H1 (cell line): ENCODE data around the gene ABCA13. TPM values are rescaled to one million over a fixed set of nuclear protein-coding genes. Genes with fewer than 3 reads are reported as not detected.

Source experiments
- CTCF ChIA-PET: fragments of 300-600 bp; sonication (Branson Sonifier 250); formaldehyde crosslinking; loops from one replicate; lab custom pipeline; 2021; ENCODE audit not compliant: partially characterized antibody; lab: Charles Lee
- POLR2A ChIA-PET: fragments of 300-600 bp; sonication (Branson Sonifier 250); formaldehyde crosslinking; loops from one replicate; lab custom pipeline; 2021; ENCODE audit warnings: inconsistent platforms; ENCODE audit not compliant: partially characterized antibody; lab: Charles Lee
- DNase-seq, 2 experiments: peaks; one replicate each; pipeline versions ENCODE4 v3.0.0 to v3.0.0-alpha.2; 2010 to 2022; ENCODE audit warnings: low spot score in 2 of 2, low read depth in 1 of 2, mixed read lengths in 1 of 2
- FAIRE-seq: peaks from 2 replicates; lab custom pipeline; 2011; peaks lifted over from hg19 to GRCh38; lab: Jason Lieb, UNC
- H2AFZ ChIP-seq: 2 replicates; pipeline ENCODE4 v1.8.1; 2012; ENCODE audit warnings: low read length, inconsistent platforms
- H2AK5ac ChIP-seq: 2 replicates; pipeline ENCODE4 v1.6.1; 2013; ENCODE audit warnings: low read depth, low read length
- H2BK120ac ChIP-seq: replicated peaks from 2 replicates; pipeline ENCODE3; 2013; ENCODE audit warnings: low read depth, low read length, inconsistent platforms
- H2BK12ac ChIP-seq: 2 replicates; pipeline ENCODE4 v1.6.1; 2013; ENCODE audit warnings: low read depth, low read length
- H2BK15ac ChIP-seq: 2 replicates; pipeline ENCODE4 v1.6.1; 2013; ENCODE audit warnings: low read length
- H2BK20ac ChIP-seq: 2 replicates; pipeline ENCODE4 v1.6.1; 2013; ENCODE audit warnings: low read length
- H2BK5ac ChIP-seq: 2 replicates; pipeline ENCODE4 v1.6.1; 2013; ENCODE audit warnings: low read depth, low read length
- H3K14ac ChIP-seq: 2 replicates; pipeline ENCODE4 v1.6.1; 2013; ENCODE audit warnings: inconsistent platforms; ENCODE audit not compliant: insufficient read length
- H3K18ac ChIP-seq: 2 replicates; pipeline ENCODE4 v1.6.1; 2013; ENCODE audit warnings: low read length; ENCODE audit errors: extremely low read depth
- H3K23ac ChIP-seq: 2 replicates; pipeline ENCODE4 v1.6.1; 2013; ENCODE audit warnings: inconsistent platforms; ENCODE audit not compliant: insufficient read length
- H3K23me2 ChIP-seq: 2 replicates; pipeline ENCODE4 v1.6.1; 2013; ENCODE audit warnings: low read depth, low read length
- H3K27ac ChIP-seq: 2 replicates; pipeline ENCODE4 v1.6.1; 2011; ENCODE audit warnings: low read depth, low read length, inconsistent platforms
- H3K27me3 ChIP-seq, 4 experiments: replicated peaks in 1 of 4; 1 replicate in 1 of 4; 2 replicates in 3 of 4; pipeline versions ENCODE4 v1.6.1 to v1.8.1; 2011 to 2013; ENCODE audit warnings: low read length in 3 of 4, mild to moderate bottlenecking in 3 of 4, inconsistent platforms in 2 of 4, mixed read lengths in 2 of 4, moderate library complexity in 1 of 4; ENCODE audit not compliant: control insufficient read depth in 3 of 4, insufficient read depth in 3 of 4; ENCODE audit errors: extremely low read depth in 1 of 4
- H3K36me3 ChIP-seq, 4 experiments: 2 replicates each; pipeline versions ENCODE4 v1.6.1 to v1.8.1; 2011 to 2013; ENCODE audit warnings: mild to moderate bottlenecking in 4 of 4, low read length in 3 of 4, moderate library complexity in 2 of 4, control low read depth in 1 of 4, inconsistent platforms in 1 of 4; ENCODE audit not compliant: insufficient read depth in 4 of 4, control insufficient read depth in 2 of 4
- H3K4ac ChIP-seq: replicated peaks from 2 replicates; pipeline ENCODE3; 2013; ENCODE audit warnings: low read length, low read depth, mixed read lengths, inconsistent platforms; ENCODE audit not compliant: insufficient read length
- H3K4me1 ChIP-seq, 4 experiments: replicated peaks in 1 of 4; 1 replicate in 1 of 4; 2 replicates in 3 of 4; pipeline versions ENCODE4 v1.6.1 to v1.8.1; 2011 to 2013; ENCODE audit warnings: low read length in 3 of 4, inconsistent platforms in 2 of 4, mixed read lengths in 1 of 4; ENCODE audit not compliant: insufficient read depth in 4 of 4, control insufficient read depth in 3 of 4
- H3K4me2 ChIP-seq, 2 experiments: 2 replicates each; pipeline versions ENCODE4 v1.6.1 to v1.8.1; 2011 to 2013; ENCODE audit warnings: low read depth in 2 of 2, low read length in 2 of 2, control low read depth in 1 of 2, inconsistent platforms in 1 of 2, mild to moderate bottlenecking in 1 of 2; ENCODE audit not compliant: insufficient read depth in 1 of 2
- H3K4me3 ChIP-seq, 4 experiments: fragments of 200-600, 300-600 bp in 1 of 4; sonication (generic), shearing (Covaris generic), sonication (Bioruptor Twin) in 1 of 4; 2 replicates each; pipeline versions ENCODE4 v1.5.1 to v1.8.1; 2011 to 2016; ENCODE audit warnings: low read length in 4 of 4, low read depth in 3 of 4, control low read depth in 2 of 4, inconsistent platforms in 2 of 4, mild to moderate bottlenecking in 2 of 4, mixed read lengths in 1 of 4, moderate library complexity in 1 of 4; ENCODE audit not compliant: insufficient read depth in 2 of 4; ENCODE audit errors: extremely low read depth in 1 of 4
- H3K56ac ChIP-seq: replicated peaks from 2 replicates; pipeline ENCODE3; 2013; ENCODE audit warnings: low read depth, mild to moderate bottlenecking, mixed read lengths, low read length, inconsistent platforms; ENCODE audit not compliant: insufficient read length
- H3K79me1 ChIP-seq: 2 replicates; pipeline ENCODE4 v1.6.1; 2013; ENCODE audit warnings: low read depth, low read length, control low read depth
- H3K79me2 ChIP-seq, 2 experiments: 2 replicates each; pipeline versions ENCODE4 v1.6.1 to v1.8.1; 2012 to 2013; ENCODE audit warnings: low read length in 2 of 2, mild to moderate bottlenecking in 2 of 2, inconsistent platforms in 1 of 2; ENCODE audit not compliant: insufficient read depth in 2 of 2, control insufficient read depth in 1 of 2
- H3K9ac ChIP-seq, 4 experiments: replicated peaks in 1 of 4; 1 replicate in 1 of 4; 2 replicates in 3 of 4; pipeline versions ENCODE4 v1.6.1 to v1.8.1; 2011 to 2013; ENCODE audit warnings: low read depth in 3 of 4, low read length in 3 of 4, control low read depth in 2 of 4, mild to moderate bottlenecking in 2 of 4, moderate library complexity in 2 of 4, inconsistent platforms in 1 of 4; ENCODE audit errors: extremely low read depth in 1 of 4
- H3K9me3 ChIP-seq, 2 experiments: 2 replicates each; pipeline versions ENCODE4 v1.6.1 to v1.8.1; 2012 to 2013; ENCODE audit warnings: mild to moderate bottlenecking in 2 of 2, moderate library complexity in 2 of 2, control low read depth in 1 of 2, inconsistent platforms in 1 of 2, low read depth in 1 of 2, low read length in 1 of 2, mixed read lengths in 1 of 2; ENCODE audit not compliant: insufficient read depth in 2 of 2
- H4K20me1 ChIP-seq, 2 experiments: replicated peaks in 1 of 2; 2 replicates each; pipeline versions ENCODE3 to v1.8.1; 2011 to 2013; ENCODE audit warnings: inconsistent platforms in 2 of 2, low read length in 2 of 2, mild to moderate bottlenecking in 1 of 2; ENCODE audit not compliant: insufficient read depth in 2 of 2, control insufficient read depth in 1 of 2
- H4K5ac ChIP-seq: 2 replicates; pipeline ENCODE4 v1.6.1; 2013; ENCODE audit warnings: low read length, low read depth, mixed read lengths, inconsistent platforms; ENCODE audit not compliant: insufficient read length
- H4K8ac ChIP-seq: 2 replicates; pipeline ENCODE4 v1.8.0; 2013; ENCODE audit warnings: mild to moderate bottlenecking, moderate library complexity, low read length, inconsistent platforms; ENCODE audit not compliant: insufficient read depth; ENCODE audit errors: extremely low read depth
- H4K91ac ChIP-seq: replicated peaks from 2 replicates; pipeline ENCODE3; 2013; ENCODE audit warnings: low read length, mixed read lengths, inconsistent platforms; ENCODE audit not compliant: insufficient read length
- BRCA1 ChIP-seq: IDR thresholded peaks from 2 replicates; pipeline ENCODE4 v1.6.1; 2012; ENCODE audit warnings: low read depth, low read length, improper control_type of control experiment
- CHD2 ChIP-seq: IDR thresholded peaks from 2 replicates; pipeline ENCODE4 v1.6.1; 2012; ENCODE audit warnings: low read length, improper control_type of control experiment
- EP300 ChIP-seq, 2 experiments: IDR thresholded peaks; 1 replicate in 1 of 2; 2 replicates in 1 of 2; pipeline ENCODE4 v1.6.1; 2011 to 2012; ENCODE audit warnings: low read depth in 2 of 2, low read length in 2 of 2, mild to moderate bottlenecking in 2 of 2, borderline replicate concordance in 1 of 2, inconsistent platforms in 1 of 2, moderate library complexity in 1 of 2
- EZH2 ChIP-seq: fragments of 200-600 bp; sonication (generic); IDR thresholded peaks from 2 replicates; pipeline ENCODE4 v1.7.1; 2012; ENCODE audit warnings: low read depth, mild to moderate bottlenecking, moderate library complexity, low read length, inconsistent platforms; ENCODE audit not compliant: severe bottlenecking
- FOSL1 ChIP-seq: IDR thresholded peaks from 2 replicates; pipeline ENCODE4 v1.6.1; 2011; ENCODE audit warnings: mild to moderate bottlenecking, low read depth, low read length, moderate library complexity; ENCODE audit not compliant: insufficient read depth
- GTF2F1 ChIP-seq: IDR thresholded peaks from 2 replicates; pipeline ENCODE4 v1.6.1; 2012; ENCODE audit warnings: low read depth, low read length, improper control_type of control experiment, borderline replicate concordance
- JUN ChIP-seq: IDR thresholded peaks from 2 replicates; pipeline ENCODE4 v1.6.1; 2011; ENCODE audit warnings: low read depth, mild to moderate bottlenecking, improper control_type of control experiment, low read length
- JUND ChIP-seq: IDR thresholded peaks from 2 replicates; pipeline ENCODE4 v1.6.1; 2011; ENCODE audit warnings: mild to moderate bottlenecking, improper control_type of control experiment, low read length
- KDM1A ChIP-seq: fragments of 200-600, 300-600 bp; sonication (generic); IDR thresholded peaks from 2 replicates; pipeline ENCODE4 v1.7.1; 2016; ENCODE audit warnings: mild to moderate bottlenecking, low read length, borderline replicate concordance
- PHF8 ChIP-seq: fragments of 200-600 bp; sonication (generic); conservative IDR thresholded peaks from 2 replicates; pipeline ENCODE4 v1.7.1; 2012; ENCODE audit warnings: low read depth, mild to moderate bottlenecking, inconsistent platforms, low read length, moderate library complexity
- SAP30 ChIP-seq: fragments of 300-600 bp; sonication (generic); IDR thresholded peaks from 2 replicates; pipeline ENCODE4 v1.7.1; 2012; ENCODE audit warnings: low read length, moderate library complexity, mild to moderate bottlenecking, inconsistent platforms; ENCODE audit not compliant: insufficient read depth, insufficient replicate concordance
- SP1 ChIP-seq: IDR thresholded peaks from 2 replicates; pipeline ENCODE4 v1.6.1; 2011; ENCODE audit warnings: low read depth, low read length
- SP2 ChIP-seq: IDR thresholded peaks from 2 replicates; pipeline ENCODE4 v1.6.1; 2012; ENCODE audit warnings: mild to moderate bottlenecking, low read length, inconsistent platforms
- SP4 ChIP-seq: IDR thresholded peaks from 2 replicates; pipeline ENCODE4 v1.6.1; 2012; ENCODE audit warnings: low read length, inconsistent platforms
- SUZ12 ChIP-seq: fragments of 200-600 bp; sonication (generic); IDR thresholded peaks from 2 replicates; pipeline ENCODE4 v1.6.1; 2012; ENCODE audit warnings: mild to moderate bottlenecking, inconsistent platforms, low read length, moderate library complexity, mixed read lengths
- TBP ChIP-seq: IDR thresholded peaks from 2 replicates; pipeline ENCODE4 v1.6.1; 2011; ENCODE audit warnings: low read depth, low read length, improper control_type of control experiment
- WGBS, 2 experiments: shearing (Covaris generic) in 1 of 2; methylation state at CpG; one replicate each; pipeline versions ENCODE4 v1.1.6 to v1.1.7; 2013 to 2015; ENCODE audit warnings: low lambda C conversion rate in 2 of 2, mixed read lengths in 2 of 2, inconsistent platforms in 1 of 2, low coverage in 1 of 2, missing lambda C conversion rate in 1 of 2; ENCODE audit not compliant: insufficient replicate concordance in 2 of 2, insufficient coverage in 1 of 2, insufficient read length in 1 of 2; ENCODE audit errors: extremely low coverage in 1 of 2, missing lambda C conversion rate in 1 of 2; 5-methylcytosine and 5-hydroxymethylcytosine counted together
- polyA plus RNA-seq, 7 experiments: library from polyadenylated mRNA; depleted of rRNA in 3 of 7; stranded (reverse) in 5 of 7; unstranded in 2 of 7; fragments of >200 nt in 5 of 7; fragments of 200-250 nt in 2 of 7; gene quantifications; 1 replicate in 5 of 7; 2 replicates in 1 of 7; 4 replicates in 1 of 7; pipeline versions ENCODE4 v1.2.1 to v1.2.3, GENCODE V29; 2011 to 2013; ENCODE audit warnings: missing spikeins in 2 of 7, mixed read lengths in 2 of 7
- total RNA-seq: library from RNA; stranded (reverse); fragmentation: NEBNext Ultra II Directional; extraction: Animal tissue kit (Norgen Biotek cat#: 25700); gene quantifications from 2 replicates; pipeline ENCODE4 v1.2.1, GENCODE V29; 2021

ABCA13 gene
- total and polyA plus RNA-seq, 2 of the 8 experiments (the other 6 are each of a cell fraction or from before 2014, with no cell fraction given) = 0.07 to 0.09 TPM

DNA sequence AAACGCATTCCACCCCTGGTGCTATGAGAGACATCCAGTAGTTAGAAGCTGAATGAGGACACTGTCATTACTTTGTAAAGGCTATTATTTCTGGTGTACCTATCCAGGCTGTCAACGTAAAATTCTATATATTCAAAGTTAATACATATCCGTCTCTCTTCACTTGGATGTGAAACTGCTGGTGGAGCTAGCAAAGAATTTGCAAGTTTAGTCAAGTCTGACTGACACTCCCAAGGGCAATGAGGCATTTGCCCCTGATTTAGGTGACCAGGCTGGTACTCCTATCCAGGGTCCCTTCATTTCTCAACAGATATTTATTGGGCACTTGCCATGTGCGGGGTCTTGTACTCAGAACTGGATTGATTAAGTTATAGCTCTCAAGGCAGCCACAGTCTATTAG is 493.0 kb downstream of the ABCA13 start:
- no peaks in the 10 kb centered on the region for H3K27me3 ChIP-seq
- H2BK5ac ChIP-seq = no peak overlapping the region
- no peak overlapping the region for H3K9ac ChIP-seq
- H3K79me1 ChIP-seq = no peaks in the 10 kb centered on the region
- H2AFZ ChIP-seq = no peak overlapping the region
- no peaks in the 10 kb centered on the region for H4K20me1 ChIP-seq
- FAIRE-seq (no peak), DNase-seq (no peak)
- no peak overlapping the region for H4K8ac ChIP-seq
- H2BK20ac ChIP-seq = no peak overlapping the region
- H3K4ac ChIP-seq = no peak overlapping the region
- no peak overlapping the region for H4K91ac ChIP-seq
- ChIA-PET POLR2A (interaction anchor here (0.6 kb wide), 1 partner anchor 13 kb away, joined by 3 read pairs; no protein-coding TSS in a partner anchor), CTCF (no interaction called here)
- no peak overlapping the region for H2BK15ac ChIP-seq
- H2AK5ac ChIP-seq = no peak overlapping the region
- no peaks in the 10 kb centered on the region for H3K79me2 ChIP-seq
- H3K4me1 ChIP-seq = no peaks in the 10 kb centered on the region
- WGBS, 2 experiments = 93% methylated on average over 4 of the region's 4 CpGs; no CpG with 5 or more reads in 1 of the 2 experiments
- no peak overlapping the region for H3K14ac ChIP-seq
- H3K27ac ChIP-seq = no peak overlapping the region
- no peak overlapping the region for H3K18ac ChIP-seq
- H3K36me3 ChIP-seq = no peaks in the 10 kb centered on the region
- no peak overlapping the region for H3K4me2 ChIP-seq
- no peak overlapping the region for H3K4me3 ChIP-seq
- no peak overlapping the region for H3K56ac ChIP-seq
- H2BK12ac ChIP-seq = no peak overlapping the region
- H3K23me2 ChIP-seq = no peaks in the 10 kb centered on the region
- no peaks in the 10 kb centered on the region for H3K9me3 ChIP-seq
- no peak overlapping the region for H2BK120ac ChIP-seq
- H4K5ac ChIP-seq = no peak overlapping the region
- no peak overlapping the region for H3K23ac ChIP-seq
- no peak for TF ChIP-seq SUZ12
- TF ChIP-seq SP4 = no peak
- TF ChIP-seq JUN = no peak
- TF ChIP-seq SP1 = no peak
- TF ChIP-seq SAP30 = no peak
- TF ChIP-seq CHD2 = no peak
- TF ChIP-seq BRCA1 = no peak
- no peak for TF ChIP-seq TBP
- no peak for TF ChIP-seq EP300 (IDR thresholded peaks at IDR 0.05; ENCODE audit: borderline replicate concordance in 1 of 2, low read depth in 2 of 2, low read length in 2 of 2)
- TF ChIP-seq KDM1A = no peak
- TF ChIP-seq EZH2 = no peak
- no peak for TF ChIP-seq GTF2F1
- no peak for TF ChIP-seq JUND
- no peak for TF ChIP-seq SP2
- TF ChIP-seq PHF8 = no peak
- no peak for TF ChIP-seq FOSL1
